ENCODE data around the gene KCNMB4.

- TF ChIP-seq, protein P1, sequence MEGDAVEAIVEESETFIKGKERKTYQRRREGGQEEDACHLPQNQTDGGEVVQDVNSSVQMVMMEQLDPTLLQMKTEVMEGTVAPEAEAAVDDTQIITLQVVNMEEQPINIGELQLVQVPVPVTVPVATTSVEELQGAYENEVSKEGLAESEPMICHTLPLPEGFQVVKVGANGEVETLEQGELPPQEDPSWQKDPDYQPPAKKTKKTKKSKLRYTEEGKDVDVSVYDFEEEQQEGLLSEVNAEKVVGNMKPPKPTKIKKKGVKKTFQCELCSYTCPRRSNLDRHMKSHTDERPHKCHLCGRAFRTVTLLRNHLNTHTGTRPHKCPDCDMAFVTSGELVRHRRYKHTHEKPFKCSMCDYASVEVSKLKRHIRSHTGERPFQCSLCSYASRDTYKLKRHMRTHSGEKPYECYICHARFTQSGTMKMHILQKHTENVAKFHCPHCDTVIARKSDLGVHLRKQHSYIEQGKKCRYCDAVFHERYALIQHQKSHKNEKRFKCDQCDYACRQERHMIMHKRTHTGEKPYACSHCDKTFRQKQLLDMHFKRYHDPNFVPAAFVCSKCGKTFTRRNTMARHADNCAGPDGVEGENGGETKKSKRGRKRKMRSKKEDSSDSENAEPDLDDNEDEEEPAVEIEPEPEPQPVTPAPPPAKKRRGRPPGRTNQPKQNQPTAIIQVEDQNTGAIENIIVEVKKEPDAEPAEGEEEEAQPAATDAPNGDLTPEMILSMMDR (conservative IDR thresholded peaks at IDR 0.05; ENCODE audit: low read length) = no peak
- TF ChIP-seq EZH2phosphoT487 (IDR thresholded peaks at IDR 0.05; ENCODE audit: borderline replicate concordance) = no peak
These were observed 93.7 kb downstream of the KCNMB4 start for GRCh38 chr12:70459786-70460185.

Measured in Loucy (cell line).